Activated T-cell treated with anti-CD3 and anti-CD28 coated beads for 1 hour (primary cell): ENCODE data around the gene ZNF804A.

ENCODE experiments used
- DNase-seq: peaks from one replicate; pipeline ENCODE4 v3.0.0-alpha.2; 2020; ENCODE audit warnings: low read depth

The ZNF804A gene

DNA sequence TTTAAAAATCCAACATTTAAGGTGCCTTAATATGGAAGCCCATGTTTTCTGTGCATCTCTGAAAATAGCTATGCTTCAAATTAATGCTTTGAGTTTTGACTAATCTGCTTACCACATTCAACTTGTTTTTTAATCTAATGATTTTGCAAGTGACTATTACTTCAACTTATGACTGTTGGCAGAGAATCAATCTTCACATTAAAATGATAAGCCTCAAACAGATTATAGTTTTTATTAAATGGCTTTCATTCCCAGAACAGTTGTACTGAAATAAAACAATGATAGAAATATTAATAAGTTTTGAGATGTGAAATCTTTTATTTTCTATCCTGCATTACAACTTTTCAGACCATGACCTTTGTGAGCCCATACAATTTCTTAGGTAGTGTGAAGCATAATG is 347.5 kb downstream of the ZNF804A start:
- no peak for DNase-seq

GRCh38 chr2:184956856-184957255 is 358.5 kb downstream of the ZNF804A start:
- no peak for DNase-seq

GRCh38 chr2:184971546-184972068 is 373.3 kb downstream of the ZNF804A start:
- no peak for DNase-seq
